Epithelial cell of proximal tubule (primary cell): ENCODE data around the gene VSIG2. TPM values are rescaled to one million over a fixed set of nuclear protein-coding genes. Genes with fewer than 3 reads are reported as not detected.

Experiments used
- DNase-seq: peaks from one replicate; pipeline ENCODE4 v3.0.0-alpha.2; 2011; ENCODE audit warnings: low read depth
- H3K4me3 ChIP-seq: 2 replicates; pipeline ENCODE4 v1.5.1; 2011; ENCODE audit warnings: low read depth, mild to moderate bottlenecking, low read length
- CTCF ChIP-seq: conservative IDR thresholded peaks from 2 replicates; pipeline ENCODE4 v1.5.1; 2012; ENCODE audit warnings: low read depth, mild to moderate bottlenecking, low read length
- total RNA-seq: library from RNA; depleted of rRNA; stranded (reverse); fragments of >200 nt; gene quantifications from 2 replicates; pipeline ENCODE4 v1.2.3, GENCODE V29; 2015

The VSIG2 gene
- total RNA-seq, 1 donor from 2014 or later, result 0.40 TPM

GRCh38 chr11:124736736-124737135 lies 15.3 kb downstream of the VSIG2 start:
- no peak for DNase-seq
- TF ChIP-seq CTCF, result no peak
- H3K4me3 ChIP-seq, result no peak overlapping the region

GRCh38 chr11:124732230-124732629 lies 19.8 kb downstream of the VSIG2 start:
- H3K4me3 ChIP-seq, result no peak overlapping the region
- DNase-seq, result no peak
- TF ChIP-seq CTCF, result no peak

- no peak for TF ChIP-seq CTCF
- H3K4me3 ChIP-seq, result no peak overlapping the region
- DNase-seq, result no peak
Observed at GRCh38 chr11:124729571-124729970, 22.5 kb downstream of the VSIG2 start.

- no peak for DNase-seq
- TF ChIP-seq CTCF, result no peak
- no peak overlapping the region for H3K4me3 ChIP-seq
Observed at GRCh38 chr11:124728134-124728533, 23.9 kb downstream of the VSIG2 start.

- DNase-seq, result no peak
- no peak overlapping the region for H3K4me3 ChIP-seq
- TF ChIP-seq CTCF, result no peak
Observed at GRCh38 chr11:124727474-124727873, 24.6 kb downstream of the VSIG2 start.

GRCh38 chr11:124725719-124726105 lies 26.3 kb downstream of the VSIG2 start:
- no peak for TF ChIP-seq CTCF
- no peak overlapping the region for H3K4me3 ChIP-seq
- no peak for DNase-seq

GRCh38 chr11:124724979-124725718 lies 26.9 kb downstream of the VSIG2 start:
- TF ChIP-seq CTCF, result no peak
- DNase-seq, result no peak
- H3K4me3 ChIP-seq, result no peak overlapping the region
